ENCODE measurements around the gene CYBC1.

The CYBC1 gene

DNA sequence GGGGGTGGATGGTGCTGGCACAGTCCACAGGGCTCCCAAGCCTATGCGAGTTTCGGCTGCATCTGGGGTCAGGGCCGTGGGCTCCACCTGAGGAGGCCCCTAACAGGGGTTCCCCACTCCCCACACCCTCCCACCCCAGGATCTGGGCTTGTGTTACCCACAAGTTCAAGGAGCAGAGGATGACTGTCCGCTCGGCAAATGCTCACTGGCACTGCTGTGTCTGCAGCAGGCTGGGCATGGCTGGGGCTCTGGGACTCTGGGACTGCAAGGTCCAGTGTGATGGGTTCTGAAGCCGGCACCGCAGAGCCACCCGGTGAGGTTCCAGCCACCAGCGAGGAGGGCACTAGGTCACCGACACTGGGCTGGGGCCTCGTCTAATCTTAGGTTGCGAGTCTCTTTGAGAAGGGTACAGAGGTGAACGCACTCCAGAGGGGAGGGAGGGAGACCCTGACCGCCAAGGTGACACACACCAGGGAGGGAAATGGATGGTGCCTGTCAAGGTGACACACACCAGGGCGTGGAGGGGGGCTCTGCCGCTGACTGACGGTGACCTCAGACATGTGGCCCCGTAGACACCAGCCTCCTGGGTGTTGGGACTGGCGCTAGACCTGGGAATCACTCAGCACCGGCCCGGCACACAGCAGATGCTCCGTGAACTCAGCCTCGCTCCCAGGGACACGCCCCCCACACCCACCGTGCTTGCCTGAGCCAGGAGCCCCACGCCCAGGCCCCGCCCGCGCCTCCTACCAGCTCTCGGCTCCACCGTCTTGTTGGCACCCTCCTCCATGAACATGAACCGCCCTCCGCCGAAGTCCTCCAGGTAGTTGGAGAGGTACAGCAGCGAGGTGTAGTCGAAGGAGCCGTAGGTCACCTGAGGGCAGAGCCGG lies 52.9 kb downstream of the CYBC1 start:
- Histone ChIP-seq H3K36me3 (ENCODE audit: low read depth) (peaks cover 10% of the 10 kb centered on the region; the same call in 1 of the 2 replicates), H3K9me3 (ENCODE audit: severe bottlenecking) (no peaks in the 10 kb centered on the region), H3K27ac (ENCODE audit: poor library complexity, severe bottlenecking) (no peak overlapping the region), H3K4me3 (ENCODE audit: severe bottlenecking) (no peak overlapping the region), H3K27me3 (ENCODE audit: insufficient read depth, poor library complexity, severe bottlenecking) (no peaks in the 10 kb centered on the region), H3K4me1 (ENCODE audit: insufficient read depth, poor library complexity, severe bottlenecking) (no peaks in the 10 kb centered on the region)
- no peak for DNase-seq (ENCODE audit: low spot score)
- no peak for TF ChIP-seq CTCF (IDR thresholded peaks at IDR 0.05; ENCODE audit: poor library complexity, severe bottlenecking)
- no peak for ATAC-seq (ENCODE audit: low read depth)

DNA sequence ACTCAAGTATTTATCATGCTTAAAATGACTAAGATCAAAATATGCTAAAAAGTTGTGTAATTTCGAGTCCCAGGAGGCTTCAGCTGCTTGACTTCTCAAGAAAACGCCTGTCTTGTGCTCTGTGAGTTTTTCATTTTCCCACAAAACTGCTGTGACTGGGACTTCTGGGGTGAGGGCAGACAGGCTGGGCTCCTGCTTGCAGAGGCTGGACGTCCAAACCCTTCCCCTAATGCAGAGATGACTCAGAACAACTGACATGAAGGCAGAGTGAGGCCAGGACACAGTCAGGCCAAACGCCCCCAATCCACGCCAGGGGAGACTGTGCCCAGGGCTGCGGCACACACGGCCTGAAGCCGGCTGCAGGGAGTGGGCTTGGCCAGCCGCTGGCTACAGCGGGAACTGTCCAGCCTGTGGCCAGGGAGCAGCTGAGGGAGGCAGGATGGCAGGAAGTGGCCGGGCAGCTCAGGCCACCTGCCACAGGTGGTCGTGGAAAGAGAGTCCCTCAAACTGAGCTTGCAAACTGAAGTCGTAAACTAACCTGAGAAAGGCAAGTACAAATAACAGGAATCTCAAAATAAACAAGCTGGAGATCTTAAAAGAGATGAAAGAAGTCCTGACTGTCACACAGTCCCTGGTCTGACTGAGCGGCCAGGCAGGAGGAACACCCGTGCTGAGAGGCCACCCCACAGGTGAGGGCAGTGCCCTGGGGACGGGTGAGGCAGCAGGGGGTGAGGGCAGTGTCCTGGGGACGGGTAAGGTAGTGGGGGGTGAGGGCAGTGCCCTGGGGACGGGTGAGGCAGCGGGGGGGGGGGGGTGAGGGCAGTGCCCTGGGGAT lies 53.7 kb downstream of the CYBC1 start:
- Histone ChIP-seq H3K4me3 (ENCODE audit: severe bottlenecking) (no peak overlapping the region), H3K9me3 (ENCODE audit: severe bottlenecking) (no peaks in the 10 kb centered on the region), H3K4me1 (ENCODE audit: insufficient read depth, poor library complexity, severe bottlenecking) (no peaks in the 10 kb centered on the region), H3K27me3 (ENCODE audit: insufficient read depth, poor library complexity, severe bottlenecking) (no peaks in the 10 kb centered on the region), H3K36me3 (ENCODE audit: low read depth) (peaks cover 5% of the 10 kb centered on the region; the same call in 1 of the 2 replicates), H3K27ac (ENCODE audit: poor library complexity, severe bottlenecking) (no peak overlapping the region)
- no peak for TF ChIP-seq CTCF (IDR thresholded peaks at IDR 0.05; ENCODE audit: poor library complexity, severe bottlenecking)
- peak; percentile 19; the same call in 1 of the 3 replicates for ATAC-seq (ENCODE audit: low read depth)
- DNase-seq (ENCODE audit: low spot score): no peak

GRCh38 chr17:82394278-82394677 lies 56.3 kb downstream of the CYBC1 start:
- H3K27ac ChIP-seq (ENCODE audit: poor library complexity, severe bottlenecking): no peak overlapping the region
- H3K27me3 ChIP-seq (ENCODE audit: insufficient read depth, poor library complexity, severe bottlenecking): no peaks in the 10 kb centered on the region
- ATAC-seq (ENCODE audit: low read depth): no peak
- no peaks in the 10 kb centered on the region for H3K4me1 ChIP-seq (ENCODE audit: insufficient read depth, poor library complexity, severe bottlenecking)
- no peaks in the 10 kb centered on the region for H3K9me3 ChIP-seq (ENCODE audit: severe bottlenecking)
- H3K4me3 ChIP-seq (ENCODE audit: severe bottlenecking): no peak overlapping the region
- no peak for TF ChIP-seq CTCF (IDR thresholded peaks at IDR 0.05; ENCODE audit: poor library complexity, severe bottlenecking)
- DNase-seq (ENCODE audit: low spot score): no peak
- no peaks in the 10 kb centered on the region for H3K36me3 ChIP-seq (ENCODE audit: low read depth)

DNA sequence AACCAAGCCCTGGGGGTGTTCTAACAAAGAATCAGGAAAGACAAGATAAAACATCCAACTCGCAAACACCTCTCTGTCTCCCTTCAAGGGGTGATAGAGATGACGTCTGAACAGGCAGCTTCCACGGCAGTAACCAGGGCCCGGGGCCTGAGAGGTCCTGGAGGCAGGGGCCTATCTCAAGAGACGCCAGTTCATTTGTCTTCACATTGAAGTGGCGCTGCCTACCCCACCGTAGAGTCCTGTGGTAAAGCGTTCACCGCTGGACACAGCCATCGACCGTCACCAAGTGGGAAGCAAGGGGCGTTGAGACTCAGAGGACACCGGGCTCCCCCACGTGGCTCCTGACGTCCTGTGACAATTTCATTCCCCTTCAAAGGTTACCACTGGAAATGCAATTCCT lies 57.6 kb downstream of the CYBC1 start:
- Histone ChIP-seq H3K4me1 (ENCODE audit: insufficient read depth, poor library complexity, severe bottlenecking) (no peaks in the 10 kb centered on the region), H3K9me3 (ENCODE audit: severe bottlenecking) (no peaks in the 10 kb centered on the region), H3K27me3 (ENCODE audit: insufficient read depth, poor library complexity, severe bottlenecking) (no peaks in the 10 kb centered on the region), H3K4me3 (ENCODE audit: severe bottlenecking) (no peak overlapping the region), H3K27ac (ENCODE audit: poor library complexity, severe bottlenecking) (no peak overlapping the region), H3K36me3 (ENCODE audit: low read depth) (no peaks in the 10 kb centered on the region)
- no peak for TF ChIP-seq CTCF (IDR thresholded peaks at IDR 0.05; ENCODE audit: poor library complexity, severe bottlenecking)
- peak; percentile 52 for DNase-seq (ENCODE audit: low spot score)
- no peak for ATAC-seq (ENCODE audit: low read depth)
